Activated effector memory CD4-positive, alpha-beta T cell treated with Interleukin-2 at 50 U/mL for 16 hours (primary cell): Measurements from ENCODE around the gene EDEM2.
A peak's percentile ranks its signal among the peaks of the same experiment; 100 is the strongest.
"Not testable (repeated sequence)": the region's sequence is repeated elsewhere in the genome, so short reads cannot be mapped to it uniquely, and the experiment has no call there.

Source experiments
- DNase-seq: peaks from one replicate; pipeline ENCODE4 v3.0.0-alpha.2; 2020

Gene EDEM2

GRCh38 chr20:35146920-35147574, at the start of gene EDEM2:
Gene EDEM2 (minus strand): TSS chr20:35147336. CDS start chr20:35147258, 78 bp downstream.
- peak; percentile 89 for DNase-seq

- DNase-seq = no peak
Observed at GRCh38 chr20:35196313-35196712, 49.2 kb upstream of the EDEM2 start.

- not testable (repeated sequence) for DNase-seq
Observed at GRCh38 chr20:35193031-35193791, 46.1 kb upstream of the EDEM2 start.

GRCh38 chr20:35192118-35192872, 45.2 kb upstream of the EDEM2 start:
- DNase-seq = no peak

- DNase-seq = no peak
Observed at GRCh38 chr20:35191419-35192117, 44.4 kb upstream of the EDEM2 start.

- no peak for DNase-seq
Observed at GRCh38 chr20:35190556-35190955, 43.4 kb upstream of the EDEM2 start.

- not testable (repeated sequence) for DNase-seq
Observed at GRCh38 chr20:35189223-35189622, 42.1 kb upstream of the EDEM2 start.

GRCh38 chr20:35187584-35188190, 40.6 kb upstream of the EDEM2 start:
- no peak for DNase-seq

- DNase-seq = not testable (repeated sequence)
Observed at GRCh38 chr20:35186691-35187289, 39.7 kb upstream of the EDEM2 start.

- DNase-seq = no peak
Observed at GRCh38 chr20:35181731-35182130, 34.6 kb upstream of the EDEM2 start.

GRCh38 chr20:35180266-35180665, 33.1 kb upstream of the EDEM2 start:
- DNase-seq = no peak

GRCh38 chr20:35179292-35180212, 32.4 kb upstream of the EDEM2 start:
- no peak for DNase-seq

- no peak for DNase-seq
Observed at GRCh38 chr20:35176132-35176531, 29.0 kb upstream of the EDEM2 start.

GRCh38 chr20:35174458-35175216, 27.5 kb upstream of the EDEM2 start:
- DNase-seq = no peak

GRCh38 chr20:35173576-35174192, 26.5 kb upstream of the EDEM2 start:
- no peak for DNase-seq

- DNase-seq = no peak
Observed at GRCh38 chr20:35172434-35172806, 25.3 kb upstream of the EDEM2 start.

GRCh38 chr20:35171753-35172433, 24.8 kb upstream of the EDEM2 start, which contains the start of gene PROCR:
Gene PROCR (plus strand): TSS chr20:35172072. CDS start chr20:35172155, 83 bp downstream.
- DNase-seq = no peak

- DNase-seq = no peak
Observed at GRCh38 chr20:35171438-35171752, 24.3 kb upstream of the EDEM2 start.
